ENCODE data around the gene SRPRA. TPM values are rescaled to one million over a fixed set of nuclear protein-coding genes. Genes with fewer than 3 reads are reported as not detected.
"Not testable (repeated sequence)": the region's sequence is repeated elsewhere in the genome, so short reads cannot be mapped to it uniquely, and the experiment has no call there.

SRPRA gene
- total and polyA plus RNA-seq, 2 donors (not counting 3 experiments of a cell fraction or from before 2014, with no cell fraction given) = 104 to 116 TPM

GRCh38 chr11:126256216-126256615 is 12.5 kb downstream of the SRPRA start:
- Histone ChIP-seq H4K20me1 (replicated peaks; ENCODE audit: control insufficient read depth, extremely low read depth, insufficient read depth, low read length) (no peaks in the 10 kb centered on the region), H3K9ac (replicated peaks; ENCODE audit: extremely low read depth, insufficient read depth, low read length) (no peak overlapping the region), H3K9me1 (replicated peaks; ENCODE audit: control insufficient read depth, extremely low read depth, insufficient read depth, low read length) (peaks cover 3% of the 10 kb centered on the region), H3K27me3 (ENCODE audit: control insufficient read depth in 2 of 2, insufficient read depth in 2 of 2, low read length in 2 of 2) (no peaks in the 10 kb centered on the region), H3K27ac (ENCODE audit: insufficient read depth, low read depth, low read length) (no peak overlapping the region), H3K36me3 (ENCODE audit: control insufficient read depth in 2 of 2, extremely low read depth in 1 of 2, insufficient read depth in 2 of 2, low read length in 2 of 2) (peaks cover 12 to 16% of the 10 kb centered on the region in 2 experiments), H3K4me3 (replicated peaks in 1 of 3; ENCODE audit: insufficient read depth in 1 of 3, low read depth in 1 of 3, low read length in 3 of 3) (no peak overlapping the region), H3K9me3 (replicated peaks; ENCODE audit: control insufficient read depth, insufficient read depth, low read length) (no peaks in the 10 kb centered on the region), H3K4me1 (ENCODE audit: control insufficient read depth, extremely low read depth, insufficient read depth, low read length) (no peaks in the 10 kb centered on the region), H2AFZ (ENCODE audit: low read depth, low read length) (no peak overlapping the region), H3K4me2 (ENCODE audit: insufficient read depth, low read length) (no peak overlapping the region), H3K79me2 (ENCODE audit: control insufficient read depth, insufficient read depth, low read length) (no peaks in the 10 kb centered on the region)
- ChIA-PET CTCF (no interaction called here), POLR2A (no interaction called here)
- intact Hi-C loops (cut with micrococcal nuclease) (no loop called here), dilution Hi-C loops (cut with MboI; ENCODE audit: extremely low pct_ligation_motif_present, low sequenced_read_pairs) (no loop called here)
- BruUV-seq (replicated peaks) = no TSS peak
- TF ChIP-seq MAX (IDR thresholded peaks at IDR 0.05; ENCODE audit: insufficient read depth, insufficient read length) (no peak), POLR2A (IDR thresholded peaks at IDR 0.05; ENCODE audit: low read depth, low read length) (no peak), MYC (IDR thresholded peaks at IDR 0.05; ENCODE audit: low read depth, low read length) (no peak), GATA2 (IDR thresholded peaks at IDR 0.05; ENCODE audit: insufficient read depth, insufficient read length, low read depth, low read length) (no peak), EZH2 (IDR thresholded peaks at IDR 0.05; ENCODE audit: borderline replicate concordance, low read depth, low read length, severe bottlenecking) (no peak), POLR2AphosphoS5 (IDR thresholded peaks at IDR 0.05; ENCODE audit: insufficient read depth, low read depth, low read length) (no peak), CTCF (IDR thresholded peaks at IDR 0.05; ENCODE audit: extremely low read depth in 1 of 2, insufficient read depth in 1 of 2, low read depth in 1 of 2, low read length in 2 of 2) (no peak), FOS (IDR thresholded peaks at IDR 0.05; ENCODE audit: borderline replicate concordance, insufficient read depth, low read length) (no peak), JUN (IDR thresholded peaks at IDR 0.05; ENCODE audit: borderline replicate concordance, insufficient read depth, insufficient read length, low read depth) (no peak)
- DNase-seq (ENCODE audit: low read depth, low spot score) = no peak
- no peak for FAIRE-seq

- BruUV-seq (replicated peaks); H3K79me2 ChIP-seq (ENCODE audit: control insufficient read depth, insufficient read depth, low read length); H3K4me3 ChIP-seq (replicated peaks in 1 of 3; ENCODE audit: insufficient read depth in 1 of 3, low read depth in 1 of 3, low read length in 3 of 3); FAIRE-seq; H3K27me3 ChIP-seq (ENCODE audit: control insufficient read depth in 2 of 2, insufficient read depth in 2 of 2, low read length in 2 of 2); H3K9me1 ChIP-seq (replicated peaks; ENCODE audit: control insufficient read depth, extremely low read depth, insufficient read depth, low read length); H3K4me1 ChIP-seq (ENCODE audit: control insufficient read depth, extremely low read depth, insufficient read depth, low read length); CTCF ChIA-PET; H3K27ac ChIP-seq (ENCODE audit: insufficient read depth, low read depth, low read length); H3K9me3 ChIP-seq (replicated peaks; ENCODE audit: control insufficient read depth, insufficient read depth, low read length); H3K4me2 ChIP-seq (ENCODE audit: insufficient read depth, low read length); intact Hi-C loops (cut with micrococcal nuclease); H3K9ac ChIP-seq (replicated peaks; ENCODE audit: extremely low read depth, insufficient read depth, low read length); H4K20me1 ChIP-seq (replicated peaks; ENCODE audit: control insufficient read depth, extremely low read depth, insufficient read depth, low read length); POLR2A ChIA-PET; H2AFZ ChIP-seq (ENCODE audit: low read depth, low read length); dilution Hi-C loops (cut with MboI; ENCODE audit: extremely low pct_ligation_motif_present, low sequenced_read_pairs); DNase-seq (ENCODE audit: low read depth, low spot score): not testable (repeated sequence)
- H3K36me3 ChIP-seq (ENCODE audit: control insufficient read depth in 2 of 2, extremely low read depth in 1 of 2, insufficient read depth in 2 of 2, low read length in 2 of 2) = peaks cover 10 to 16% of the 10 kb centered on the region in 2 experiments
Observed at GRCh38 chr11:126255507-126255906, 13.2 kb downstream of the SRPRA start.
